Renal cortical epithelial cell (primary cell): ENCODE measurements around the gene MSRB2. TPM values are rescaled to one million over a fixed set of nuclear protein-coding genes. Genes with fewer than 3 reads are reported as not detected.
A peak's percentile ranks its signal among the peaks of the same experiment; 100 is the strongest.
"Not testable (repeated sequence)": the region's sequence is repeated elsewhere in the genome, so short reads cannot be mapped to it uniquely, and the experiment has no call there.

ENCODE experiments used
- DNase-seq: peaks from one replicate; pipeline ENCODE4 v3.0.0-alpha.2; 2011; ENCODE audit warnings: low read depth
- total RNA-seq: library from RNA; depleted of rRNA; stranded (reverse); fragments of >200 nt; gene quantifications from 2 replicates; pipeline ENCODE4 v1.2.3, GENCODE V29; 2014

MSRB2 gene
- 9.2 and 10.0 TPM in 2 replicates for total RNA-seq

DNA sequence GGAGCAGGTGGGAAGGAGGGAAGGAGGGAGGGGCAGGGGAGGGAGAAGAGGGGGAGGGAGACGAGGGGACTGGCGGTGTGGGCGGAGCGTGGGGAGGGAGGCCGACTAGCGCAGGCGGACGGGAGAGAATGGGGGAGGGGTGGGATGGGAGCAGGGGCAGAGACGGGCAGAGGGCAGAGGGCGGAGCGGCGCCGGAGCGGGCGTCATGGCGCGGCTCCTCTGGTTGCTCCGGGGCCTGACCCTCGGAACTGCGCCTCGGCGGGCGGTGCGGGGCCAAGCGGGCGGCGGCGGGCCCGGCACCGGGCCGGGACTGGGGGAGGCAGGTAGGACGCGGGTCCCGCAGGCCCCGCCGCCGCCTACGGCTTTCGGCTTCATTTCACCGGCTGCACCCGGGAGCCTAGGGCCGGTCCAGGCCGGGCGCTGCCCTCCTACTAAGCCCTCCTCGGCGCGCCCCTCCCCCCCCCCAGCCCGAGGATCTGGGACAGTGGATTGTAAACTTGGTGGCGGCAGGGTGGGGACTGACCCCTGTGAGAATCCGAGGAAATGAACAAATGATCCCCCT lies at the start of gene MSRB2:
Gene MSRB2 (plus strand): TSS at position 176 of the 562 bp plus-strand sequence. CDS start 30 bp downstream, at position 206.
- peak; percentile 77 for DNase-seq

DNA sequence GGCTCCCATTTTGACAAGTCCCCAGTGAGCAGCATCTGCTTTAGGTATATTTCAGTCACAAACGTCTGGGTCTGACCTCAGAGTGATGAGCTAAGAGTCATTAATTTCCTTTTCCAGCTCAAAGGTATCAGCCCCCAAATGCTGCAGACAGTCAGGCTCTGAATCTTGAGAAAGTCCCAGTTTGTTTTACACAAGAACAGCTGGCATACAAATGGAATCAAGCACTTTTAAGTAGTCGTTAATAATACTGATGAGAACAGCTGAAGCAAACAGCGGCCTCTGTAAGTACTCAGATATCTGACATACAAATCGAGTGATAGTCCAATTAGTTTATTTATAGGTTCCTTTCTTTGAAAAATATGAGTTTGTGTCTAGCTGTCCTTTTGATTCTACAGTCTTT lies 49.4 kb upstream of the MSRB2 start:
- no peak for DNase-seq

DNA sequence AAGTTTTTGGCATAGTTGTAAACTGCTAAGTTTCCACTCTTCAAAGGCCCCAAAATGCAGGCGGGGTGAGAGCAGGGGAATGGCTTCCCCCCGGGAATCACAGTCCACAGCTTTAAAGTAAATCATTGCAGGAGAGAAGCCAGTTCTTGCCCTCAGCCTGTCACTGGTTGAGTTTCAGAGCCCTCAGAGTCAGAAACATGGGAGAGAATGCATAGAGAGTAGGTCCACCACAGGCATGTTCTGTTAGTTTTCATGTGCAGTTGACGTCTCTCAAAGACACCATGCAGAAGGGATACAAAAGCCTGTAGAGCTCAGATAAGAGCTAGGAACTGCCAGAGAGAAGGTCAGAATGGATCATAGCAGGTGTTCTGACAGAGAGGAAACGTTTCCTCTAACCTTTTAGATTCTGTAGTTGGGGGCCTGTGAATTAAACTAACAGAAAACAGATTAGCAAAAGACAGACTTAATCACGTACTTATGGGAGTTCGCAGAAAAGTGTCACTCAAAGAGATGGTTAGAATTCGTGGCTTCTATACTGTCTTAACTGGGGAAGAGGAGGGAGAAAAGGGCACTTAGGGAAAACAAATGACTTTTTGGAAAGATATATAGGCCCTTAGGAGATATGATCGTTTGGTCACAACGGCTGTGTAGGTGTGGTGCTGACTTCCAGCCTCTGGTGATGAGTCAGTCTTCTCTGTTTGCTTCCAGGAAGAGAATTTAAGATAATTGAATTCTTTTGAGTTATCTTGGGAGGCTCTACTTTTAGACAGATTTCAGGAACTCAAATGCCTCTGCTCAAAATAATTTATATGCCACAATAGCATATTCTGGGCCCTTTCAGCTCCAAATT lies 48.0 kb upstream of the MSRB2 start:
- DNase-seq: no peak

DNA sequence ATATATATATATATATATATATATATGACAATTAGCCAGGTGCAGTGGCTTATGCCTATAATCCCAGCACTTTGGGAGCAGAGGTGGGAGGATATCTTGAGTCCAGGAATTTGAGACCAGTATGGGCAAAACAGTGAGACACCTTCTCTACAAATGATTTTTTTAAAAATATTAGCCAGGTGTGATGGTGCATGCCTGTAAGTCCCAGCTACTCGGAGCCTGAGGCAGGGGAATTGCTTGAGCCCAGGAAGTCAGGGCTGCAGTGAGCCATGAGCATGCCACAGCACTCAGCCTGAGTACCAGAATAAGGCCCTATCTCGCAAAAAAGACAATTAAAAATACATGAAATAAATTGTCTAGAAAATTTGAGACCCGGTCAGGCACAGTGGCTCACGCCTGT lies 47.2 kb upstream of the MSRB2 start:
- DNase-seq: no peak

DNA sequence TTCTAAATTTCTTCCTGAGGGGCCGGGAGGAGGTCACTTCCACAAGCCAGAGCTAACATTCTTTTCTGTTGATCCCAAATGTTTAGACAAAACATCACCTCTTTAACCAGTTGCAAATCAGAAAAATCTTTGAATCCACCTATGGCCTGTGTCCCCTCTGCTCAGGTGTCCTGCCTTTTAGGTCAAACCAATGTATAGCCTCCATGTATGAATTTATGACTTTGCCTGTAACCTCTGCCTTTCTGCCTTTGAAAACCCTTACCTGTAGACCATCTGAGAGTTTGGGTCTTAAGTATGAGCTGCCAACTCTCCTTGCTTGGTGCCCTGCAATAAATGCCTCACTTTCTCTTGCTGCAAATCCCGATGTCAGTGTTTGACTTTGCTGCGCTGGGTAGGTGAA lies 44.1 kb upstream of the MSRB2 start:
- no peak for DNase-seq

DNA sequence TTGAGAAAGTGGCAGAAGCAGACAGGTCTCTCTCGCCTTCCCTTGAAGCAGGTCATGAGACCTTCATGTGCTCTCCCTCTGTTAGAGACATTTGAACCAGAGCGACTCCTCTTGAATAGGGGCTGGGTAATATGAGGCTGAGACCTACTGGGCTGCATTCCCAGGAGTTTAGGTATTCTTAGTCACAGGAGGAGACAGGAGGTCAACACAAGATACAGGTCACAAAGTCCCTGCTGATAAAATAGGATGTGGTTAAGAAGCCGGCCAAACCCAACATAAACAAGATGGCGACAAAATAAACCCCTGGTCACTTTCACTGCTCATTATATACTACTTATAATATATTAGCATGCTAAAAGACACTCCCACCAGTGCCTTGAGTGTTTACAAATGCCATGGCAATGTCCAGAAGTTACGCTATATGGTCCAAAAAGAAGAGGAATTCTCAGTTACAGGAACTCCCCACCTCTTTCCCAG lies 43.5 kb upstream of the MSRB2 start:
- DNase-seq: no peak

DNA sequence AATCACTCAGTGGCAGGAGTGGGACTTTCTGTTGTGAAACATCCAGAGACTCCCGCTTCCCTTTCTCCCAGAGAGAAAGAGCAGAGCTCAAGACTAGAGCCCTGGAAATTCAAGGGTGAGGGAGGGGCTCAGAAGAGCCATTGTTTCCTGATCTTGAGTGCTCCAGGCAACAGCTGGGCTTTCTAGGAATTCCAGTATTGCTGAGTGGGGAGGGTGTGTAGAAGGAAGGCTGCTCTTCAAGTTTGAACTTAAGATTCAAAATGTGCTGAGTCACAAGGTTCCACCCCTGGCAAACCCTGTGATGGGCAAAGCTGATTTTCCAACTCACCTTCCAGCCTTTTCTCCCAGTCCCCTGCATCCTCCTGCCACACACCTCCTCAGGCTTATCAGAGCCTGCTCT lies 42.3 kb upstream of the MSRB2 start:
- peak; percentile 84 for DNase-seq

DNA sequence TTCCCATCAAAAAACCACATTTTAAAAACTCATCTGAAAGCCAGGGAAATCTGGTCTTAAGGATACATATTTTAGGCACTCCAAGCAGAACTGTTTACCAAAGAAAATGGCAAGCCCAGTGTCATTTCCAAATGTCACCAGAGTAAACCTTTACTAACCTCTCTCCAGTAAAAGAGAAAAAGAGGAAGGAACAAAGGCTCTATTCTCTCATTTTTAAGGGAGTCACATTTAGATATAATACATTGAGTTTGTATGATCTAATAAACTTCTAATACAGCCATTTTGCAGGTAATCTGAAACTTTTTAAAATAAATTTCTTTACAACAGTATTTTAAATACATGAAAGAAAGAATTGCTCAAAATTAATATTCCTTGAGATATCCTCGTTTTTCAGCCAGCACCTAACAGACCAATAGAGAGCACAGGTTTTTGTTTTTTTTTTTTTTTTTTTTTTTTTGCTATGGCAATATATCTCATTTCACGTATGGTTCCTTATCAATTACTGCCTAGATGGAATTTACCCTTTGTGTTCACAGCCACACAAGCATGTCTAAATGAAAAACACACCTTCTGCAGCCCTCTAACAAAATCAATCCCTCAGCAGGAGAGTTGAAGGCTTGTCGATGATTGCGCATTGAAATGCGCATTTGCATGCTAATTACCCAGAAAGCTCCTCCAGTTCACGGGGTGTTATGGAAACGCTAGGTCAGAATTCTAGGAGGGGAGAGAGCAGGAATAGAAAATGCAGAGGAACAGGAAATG lies 39.8 kb upstream of the MSRB2 start:
- DNase-seq: no peak

DNA sequence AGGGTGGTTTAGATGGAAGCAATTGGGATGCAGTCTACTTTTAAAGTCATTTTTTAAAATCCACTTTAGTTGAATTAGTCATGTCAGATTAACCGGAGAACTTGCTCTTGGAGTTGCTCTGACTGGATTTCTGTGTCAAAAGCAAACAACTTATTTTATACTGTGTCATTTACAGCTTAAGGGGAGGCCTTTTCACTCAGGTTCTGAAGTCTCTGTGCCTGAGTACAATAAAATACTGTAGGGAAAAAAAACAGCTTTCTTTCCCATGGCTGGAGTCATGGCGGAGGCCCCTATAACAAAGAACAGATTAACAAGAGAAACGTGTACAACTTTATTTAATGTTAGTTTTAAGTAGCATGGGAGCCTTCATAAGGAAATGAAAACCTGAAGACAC lies 39.2 kb upstream of the MSRB2 start:
- DNase-seq: no peak

DNA sequence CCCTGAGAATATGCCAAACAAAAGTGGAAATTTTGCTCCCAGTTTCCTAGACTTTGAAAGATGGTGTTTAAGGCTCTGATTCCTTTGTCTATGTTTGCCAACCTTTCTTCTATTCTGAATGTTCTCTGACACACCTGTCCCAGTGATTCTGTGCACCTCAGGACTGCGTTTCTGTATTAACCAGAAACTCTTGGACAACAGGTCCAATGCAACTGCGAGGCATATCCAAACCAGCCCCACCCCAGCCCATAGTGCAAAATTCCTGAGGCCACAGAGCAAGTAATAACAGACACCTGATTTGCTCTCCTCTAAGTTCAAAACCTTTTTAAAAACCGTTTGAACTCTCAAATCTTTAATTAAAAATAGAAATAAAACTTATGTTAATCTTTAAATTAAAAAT lies 37.0 kb upstream of the MSRB2 start:
- no peak for DNase-seq

DNA sequence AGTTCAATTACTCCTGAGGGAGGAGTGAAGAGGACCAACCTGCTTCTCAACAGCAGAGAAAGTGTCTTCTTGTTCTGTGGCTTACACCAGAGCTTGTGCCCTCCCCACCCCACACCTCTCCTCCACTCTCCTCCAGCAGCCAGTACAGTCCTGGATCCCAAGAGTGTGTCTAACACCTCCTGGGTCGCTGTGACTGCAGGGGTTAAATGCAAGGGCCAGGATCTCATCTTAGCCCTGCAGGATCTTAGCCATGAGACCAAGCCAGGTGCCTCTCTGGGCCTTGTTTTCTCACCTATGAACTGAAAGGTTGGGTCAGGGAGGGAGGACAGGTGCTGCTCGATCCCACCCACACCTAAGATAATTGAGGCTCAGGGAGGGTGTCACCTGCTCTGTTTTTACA lies 34.5 kb upstream of the MSRB2 start:
- DNase-seq: no peak

DNA sequence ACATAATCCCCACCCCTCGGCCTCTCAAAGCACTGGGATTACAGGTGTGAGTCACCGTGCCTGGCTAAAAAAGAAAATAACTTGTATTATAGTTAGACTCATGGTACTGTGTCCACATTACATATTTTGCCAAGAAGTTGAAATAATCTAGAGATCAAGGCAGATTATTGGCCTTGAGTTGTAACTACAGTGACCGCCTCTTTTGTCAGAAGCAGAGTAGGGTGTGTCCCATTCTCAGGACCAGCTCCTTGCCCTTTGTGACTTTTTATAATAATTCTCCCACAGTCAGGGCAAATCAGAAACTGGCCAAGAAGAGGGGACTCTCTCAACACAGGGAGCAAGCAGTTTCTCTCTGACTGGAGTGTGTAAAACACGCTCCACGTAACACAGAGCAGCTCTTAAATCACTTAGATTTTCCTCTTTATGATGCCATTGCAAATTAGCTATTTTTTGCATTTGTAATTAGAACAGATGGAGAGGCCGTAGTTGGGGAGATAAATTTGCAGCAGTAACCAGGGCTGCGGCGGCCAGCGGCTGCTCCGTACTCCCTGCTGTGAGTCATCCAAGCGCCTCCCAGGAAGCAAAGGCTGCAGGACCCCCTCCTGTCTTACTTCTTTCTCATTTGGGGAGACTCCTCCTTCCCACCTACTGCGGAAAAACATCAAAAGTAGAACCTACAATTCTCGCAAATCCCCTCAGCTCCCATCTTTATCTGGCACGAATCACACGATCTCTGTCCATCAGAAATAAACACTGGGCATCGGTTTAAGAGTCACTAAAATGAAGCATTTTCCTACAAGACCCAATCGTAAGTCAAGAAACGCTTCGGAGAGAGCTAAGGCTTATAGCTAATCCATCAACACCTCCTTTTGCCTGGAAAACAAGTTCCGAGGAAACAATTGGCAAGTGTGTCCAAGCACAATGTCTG lies 32.1 kb upstream of the MSRB2 start:
- no peak for DNase-seq

DNA sequence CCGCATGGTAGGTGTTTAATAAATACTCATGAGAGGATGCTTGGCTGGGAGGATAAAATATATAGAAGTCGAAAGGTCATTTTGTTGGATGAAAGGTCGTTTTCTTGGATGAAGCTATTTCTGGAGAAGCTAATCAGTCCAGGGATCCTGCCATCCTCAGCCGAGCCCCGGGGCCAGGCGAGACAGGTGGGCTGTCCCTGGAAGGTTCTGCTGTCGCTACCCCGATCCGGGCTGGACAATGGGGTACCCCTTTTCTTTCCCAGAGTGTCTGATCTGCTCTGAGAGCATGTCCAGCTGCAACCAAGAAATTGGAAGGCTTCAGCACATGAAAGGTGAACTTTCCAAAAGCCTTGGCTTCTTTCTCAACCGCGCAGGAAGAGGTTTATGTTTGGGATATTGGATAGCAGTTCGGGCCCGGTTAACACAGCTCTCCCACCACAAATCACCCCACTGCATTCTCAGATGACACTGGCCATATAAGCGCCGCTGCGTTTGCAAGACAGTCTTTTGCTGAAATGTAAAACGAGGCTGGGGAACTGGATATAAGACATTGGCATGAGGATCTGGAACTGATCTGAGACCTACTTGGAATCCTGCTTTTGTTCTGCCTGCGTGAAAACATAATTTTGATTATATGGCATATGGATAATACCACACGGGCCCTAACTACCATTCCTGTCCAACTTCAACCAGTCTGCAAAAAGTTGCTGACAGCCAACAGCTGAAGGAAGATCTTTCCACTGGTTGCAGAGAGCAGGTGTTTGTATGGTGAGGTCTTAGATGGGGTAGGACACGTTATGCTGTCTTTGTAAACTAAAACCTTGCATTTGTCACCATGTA lies 31.2 kb upstream of the MSRB2 start:
- no peak for DNase-seq

DNA sequence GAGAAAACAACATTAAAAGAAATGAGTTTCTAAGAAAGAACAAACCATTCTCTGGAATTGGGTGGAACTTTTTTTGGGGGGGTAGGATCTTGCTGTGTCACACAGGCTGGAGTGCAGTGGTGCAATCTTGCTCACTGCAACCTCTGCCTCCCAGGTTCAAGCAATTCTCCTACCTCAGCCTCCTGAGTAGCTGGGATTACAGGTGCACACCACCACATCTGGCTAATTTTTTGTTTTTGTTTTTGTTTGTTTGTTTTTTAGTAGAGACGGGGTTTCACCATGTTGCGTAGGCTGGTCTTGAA lies 30.6 kb upstream of the MSRB2 start:
- not testable (repeated sequence) for DNase-seq

DNA sequence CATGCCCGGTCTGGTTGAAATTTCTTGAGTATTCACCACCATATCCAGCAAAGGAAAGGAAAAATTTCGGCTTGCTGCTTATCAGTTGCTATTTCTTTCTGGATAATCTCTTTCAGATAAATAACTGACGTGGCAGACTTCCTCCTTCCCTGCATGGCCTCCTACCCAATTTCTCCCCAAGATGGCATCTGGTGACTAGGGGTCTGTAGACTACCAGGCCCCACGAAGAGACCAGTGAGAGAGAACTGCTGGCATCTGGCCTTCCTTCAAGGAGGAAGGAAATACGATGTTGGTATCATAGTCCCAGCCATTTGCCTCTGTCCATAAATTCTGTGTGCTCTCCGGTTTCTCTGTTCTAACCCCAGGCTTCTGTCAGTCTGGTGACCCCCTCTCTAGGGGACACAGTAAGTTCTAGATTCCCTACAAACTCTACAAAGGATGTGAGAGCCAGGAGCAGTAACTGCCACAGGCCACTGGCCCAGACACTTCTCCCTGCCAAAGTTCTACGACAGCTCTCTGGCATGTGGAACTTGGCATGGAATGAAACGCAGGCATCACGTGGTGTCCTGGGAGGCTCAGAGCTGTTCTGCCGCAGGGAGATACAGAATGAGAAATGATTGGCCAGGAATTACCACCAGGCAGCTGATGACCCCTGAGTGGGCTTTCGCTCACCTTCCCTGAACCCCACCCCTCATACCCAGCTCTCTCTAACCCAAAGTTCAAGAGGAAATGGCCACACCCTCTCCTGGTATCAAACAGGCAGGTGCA lies 30.0 kb upstream of the MSRB2 start:
- DNase-seq: peak; percentile 78

DNA sequence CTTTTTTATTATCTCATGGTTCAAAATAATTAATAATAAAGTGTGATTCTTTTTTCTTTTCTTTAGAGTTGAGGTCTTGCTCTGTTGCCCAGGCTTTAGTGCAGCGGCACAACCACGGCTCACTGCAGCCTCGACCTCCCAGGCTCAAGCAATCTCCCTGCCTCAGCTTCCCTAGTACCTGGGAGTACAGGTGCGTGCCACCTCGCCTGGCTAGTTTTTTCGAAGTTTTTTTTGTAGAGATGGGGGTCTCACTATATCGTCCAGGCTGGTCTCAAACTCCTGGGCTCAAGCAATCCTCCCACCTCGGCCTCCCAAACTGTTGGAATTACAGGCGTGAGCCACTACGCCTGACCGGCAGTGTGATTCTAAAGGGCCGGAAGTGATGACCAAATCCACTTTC lies 28.0 kb upstream of the MSRB2 start:
- DNase-seq: no peak

DNA sequence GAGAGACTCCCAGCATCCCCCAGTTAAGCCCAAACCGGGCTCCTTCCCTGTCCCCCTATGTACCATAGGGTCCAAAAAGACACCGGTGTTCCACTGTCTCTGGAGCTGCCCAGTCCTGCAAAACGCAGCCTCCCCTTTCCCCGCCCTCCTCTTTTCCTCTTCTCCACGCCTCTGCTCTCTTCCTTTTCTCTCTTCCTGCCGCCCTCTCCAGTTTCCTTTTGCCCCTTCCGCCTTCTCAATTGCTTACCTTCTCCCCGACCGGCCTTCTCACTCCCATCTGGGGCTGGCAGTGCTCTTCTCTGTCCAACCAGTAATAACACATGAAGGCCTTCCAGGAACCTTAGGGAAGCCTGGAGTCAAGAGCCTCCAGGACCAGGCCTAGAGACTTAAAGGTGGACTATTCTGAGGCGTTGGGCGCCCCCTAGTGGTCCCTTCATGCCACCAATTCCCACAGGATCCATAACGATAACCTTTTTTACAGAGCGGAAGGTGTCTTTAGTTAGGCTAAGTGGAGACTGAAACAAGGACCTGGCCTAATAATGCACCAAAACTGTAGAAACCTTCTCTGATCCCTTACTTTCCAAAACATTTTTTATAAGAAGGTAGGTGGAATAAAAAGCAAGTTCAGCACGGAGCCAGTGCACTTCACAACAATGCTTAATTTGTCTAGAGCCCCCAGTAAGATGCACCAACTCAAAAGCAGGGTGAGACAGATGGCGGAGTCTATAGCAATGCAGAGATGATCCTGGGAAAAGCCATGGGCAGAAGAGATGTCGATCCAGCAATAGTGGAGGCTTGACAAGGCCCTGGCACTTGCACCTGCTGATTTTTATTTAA lies 27.2 kb upstream of the MSRB2 start:
- DNase-seq: peak; percentile 70

DNA sequence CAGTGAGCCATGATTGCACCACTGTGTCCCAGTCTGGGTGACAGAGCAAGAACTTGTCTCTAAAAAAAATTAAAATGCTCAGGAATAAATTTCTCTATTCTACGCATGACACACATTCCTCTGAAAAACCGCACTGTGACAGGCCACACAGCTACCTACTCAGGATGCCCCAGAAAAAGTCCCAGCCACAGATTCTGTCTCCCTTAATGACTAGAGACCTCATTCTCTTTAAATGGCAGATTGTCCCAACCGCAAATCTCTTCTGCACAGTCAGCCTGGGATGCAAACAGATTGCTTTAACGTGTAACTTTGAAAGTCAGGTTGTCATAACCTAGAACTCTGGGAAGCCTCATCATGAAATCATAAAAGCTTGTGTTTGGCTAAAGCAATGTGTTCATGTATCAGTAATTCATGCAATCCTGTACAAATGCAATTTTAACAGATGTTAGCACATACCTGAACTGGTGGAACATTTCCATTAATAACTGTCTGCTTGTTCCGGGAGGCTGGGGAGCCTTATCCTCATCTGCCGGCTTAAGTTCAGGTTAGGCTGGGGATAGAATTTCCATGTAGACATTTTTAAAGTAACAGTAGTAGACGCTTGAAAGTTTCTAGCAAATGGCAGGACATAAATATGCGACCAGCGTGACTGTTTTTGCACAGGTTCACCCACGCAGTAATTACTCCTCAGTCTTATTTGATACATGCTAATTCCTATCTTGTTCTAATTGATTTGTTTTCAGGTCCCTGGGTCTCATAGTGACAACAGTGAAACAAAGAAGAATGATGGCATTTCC lies 26.2 kb upstream of the MSRB2 start:
- no peak for DNase-seq
